ENCODE data around the gene RPP25L.

Gene RPP25L

GRCh38 chr9:34653151-34654072, 41.5 kb upstream of the RPP25L start:
- Histone ChIP-seq H3K4me2 (ENCODE audit: low read length) (no peak overlapping the region), H3K36me3 (ENCODE audit: control insufficient read depth, low read length) (peaks cover 5% of the 10 kb centered on the region; the same call in 1 of the 2 replicates), H3K9me3 (ENCODE audit: control insufficient read depth, insufficient read depth, low read length) (no peaks in the 10 kb centered on the region), H3F3A (ENCODE audit: control insufficient read depth, insufficient read depth) (no peaks in the 10 kb centered on the region), H4K20me1 (ENCODE audit: control insufficient read depth, insufficient read depth, low read depth, low read length) (no peaks in the 10 kb centered on the region), H3K27me3 (ENCODE audit: control insufficient read depth, low read length) (peaks cover 15% of the 10 kb centered on the region), H3K27ac (ENCODE audit: low read depth, low read length) (no peak overlapping the region), H3K79me2 (ENCODE audit: control insufficient read depth, low read length) (no peaks in the 10 kb centered on the region), H3K9me2 (replicated peaks; ENCODE audit: control insufficient read depth, low read length) (no peaks in the 10 kb centered on the region), H3K4me3 (ENCODE audit: low read length) (no peak overlapping the region), H3K4me1 (ENCODE audit: control insufficient read depth, low read length) (no peaks in the 10 kb centered on the region)
- TF ChIP-seq CTCF (IDR thresholded peaks at IDR 0.05; ENCODE audit: low read depth, low read length, poor library complexity, severe bottlenecking) (no peak), EZH2phosphoT487 (IDR thresholded peaks at IDR 0.05; ENCODE audit: borderline replicate concordance, low read length) (no peak)

- TF ChIP-seq CTCF (IDR thresholded peaks at IDR 0.05; ENCODE audit: low read depth, low read length, poor library complexity, severe bottlenecking) (no peak), EZH2phosphoT487 (IDR thresholded peaks at IDR 0.05; ENCODE audit: borderline replicate concordance, low read length) (no peak)
- Histone ChIP-seq H3K36me3 (ENCODE audit: control insufficient read depth, low read length) (peaks cover 8% of the 10 kb centered on the region; the same call in 1 of the 2 replicates), H3F3A (ENCODE audit: control insufficient read depth, insufficient read depth) (no peaks in the 10 kb centered on the region), H3K4me2 (ENCODE audit: low read length) (no peak overlapping the region), H3K4me3 (ENCODE audit: low read length) (no peak overlapping the region), H4K20me1 (ENCODE audit: control insufficient read depth, insufficient read depth, low read depth, low read length) (no peaks in the 10 kb centered on the region), H3K9me3 (ENCODE audit: control insufficient read depth, insufficient read depth, low read length) (no peaks in the 10 kb centered on the region), H3K4me1 (ENCODE audit: control insufficient read depth, low read length) (peaks cover 2% of the 10 kb centered on the region), H3K9me2 (replicated peaks; ENCODE audit: control insufficient read depth, low read length) (no peaks in the 10 kb centered on the region), H3K27ac (ENCODE audit: low read depth, low read length) (no peak overlapping the region), H3K27me3 (ENCODE audit: control insufficient read depth, low read length) (peaks cover 12% of the 10 kb centered on the region), H3K79me2 (ENCODE audit: control insufficient read depth, low read length) (no peaks in the 10 kb centered on the region)
These were observed 40.7 kb upstream of the RPP25L start for GRCh38 chr9:34652602-34653000.

- no peaks in the 10 kb centered on the region for H3K9me3 ChIP-seq (ENCODE audit: control insufficient read depth, insufficient read depth, low read length)
- H3K79me2 ChIP-seq (ENCODE audit: control insufficient read depth, low read length), result peaks cover 4% of the 10 kb centered on the region
- H3K4me1 ChIP-seq (ENCODE audit: control insufficient read depth, low read length), result peaks cover 8% of the 10 kb centered on the region
- no peak within 1 kb of the TSS for H3K4me3 ChIP-seq (ENCODE audit: low read length)
- no peaks in the 10 kb centered on the region for H3F3A ChIP-seq (ENCODE audit: control insufficient read depth, insufficient read depth)
- no peak within 1 kb of the TSS for H3K27ac ChIP-seq (ENCODE audit: low read depth, low read length)
- H3K27me3 ChIP-seq (ENCODE audit: control insufficient read depth, low read length), result peaks cover 12% of the 10 kb centered on the region
- TF ChIP-seq EZH2phosphoT487 (IDR thresholded peaks at IDR 0.05; ENCODE audit: borderline replicate concordance, low read length) (no peak), CTCF (IDR thresholded peaks at IDR 0.05; ENCODE audit: low read depth, low read length, poor library complexity, severe bottlenecking) (no peak)
- no peak within 1 kb of the TSS for H3K4me2 ChIP-seq (ENCODE audit: low read length)
- H3K36me3 ChIP-seq (ENCODE audit: control insufficient read depth, low read length), result peaks cover 8% of the 10 kb centered on the region; the same call in 1 of the 2 replicates
- no peaks in the 10 kb centered on the region for H3K9me2 ChIP-seq (replicated peaks; ENCODE audit: control insufficient read depth, low read length)
- no peaks in the 10 kb centered on the region for H4K20me1 ChIP-seq (ENCODE audit: control insufficient read depth, insufficient read depth, low read depth, low read length)
These were observed 40.1 kb upstream of the RPP25L start, which contains the start of gene IL11RA for GRCh38 chr9:34651876-34652601. TSS of gene IL11RA (plus strand) at chr9:34652185. CDS start at chr9:34655218, 3,033 bp downstream.
